ENCODE measurements around the gene SUMO2. TPM values are rescaled to one million over a fixed set of nuclear protein-coding genes. Genes with fewer than 3 reads are reported as not detected.

The SUMO2 gene
- total and polyA plus RNA-seq, 9 of the 15 experiments (the other 6 are each of a cell fraction or from before 2014, with no cell fraction given) = 157 to 733 (median 419) TPM

GRCh38 chr17:75182569-75183436 lies at the start of gene SUMO2 (continued):
- no peak for TF ChIP-seq IRF1 (CRISPR knock-in tag; IDR thresholded peaks at IDR 0.05; ENCODE audit: borderline replicate concordance)
- peak; percentile 17; the same call in 1 of the 2 replicates for TF ChIP-seq BCL6 (CRISPR knock-in tag; IDR thresholded peaks at IDR 0.05)
- no peak for TF ChIP-seq ZSCAN32 (CRISPR knock-in tag; IDR thresholded peaks at IDR 0.05)
- no peak for TF ChIP-seq SAFB2 (IDR thresholded peaks at IDR 0.05; ENCODE audit: borderline replicate concordance, low read depth, low read length, severe bottlenecking)
- TF ChIP-seq NCOR1 (IDR thresholded peaks at IDR 0.05) = no peak
- TF ChIP-seq SP2 (IDR thresholded peaks at IDR 0.05; ENCODE audit: extremely low read depth, low read depth, low read length, poor library complexity, severe bottlenecking) = no peak
- TF ChIP-seq ZNF668 (CRISPR knock-in tag; IDR thresholded peaks at IDR 0.05) = no peak
- TF ChIP-seq KDM1A (IDR thresholded peaks at IDR 0.05) = no peak
- TF ChIP-seq SREBF1 (IDR thresholded peaks at IDR 0.05; ENCODE audit: borderline replicate concordance, low read depth, low read length) = no peak
- TF ChIP-seq ZZZ3 (IDR thresholded peaks at IDR 0.05) = no peak
- TF ChIP-seq ZNF436 (CRISPR knock-in tag; IDR thresholded peaks at IDR 0.05) = 0 out of 2 replicates have a peak, but pooled peaks have one; percentile 31
- peak; percentile 38 for TF ChIP-seq FUS (optimal IDR thresholded peaks at IDR 0.05; ENCODE audit: low read depth, low read length)
- TF ChIP-seq CHCHD3 (CRISPR knock-in tag; IDR thresholded peaks at IDR 0.05) = no peak
- no peak for TF ChIP-seq CLOCK (CRISPR knock-in tag; IDR thresholded peaks at IDR 0.05; ENCODE audit: borderline replicate concordance)
- TF ChIP-seq PREB (CRISPR knock-in tag; IDR thresholded peaks at IDR 0.05) = no peak
- TF ChIP-seq ZNF140 (CRISPR knock-in tag; IDR thresholded peaks at IDR 0.05) = peak; percentile 45; the same call in 1 of the 2 replicates
- TF ChIP-seq ATF7 (IDR thresholded peaks at IDR 0.05) = peak; percentile 77
- no peak for TF ChIP-seq MED1 (CRISPR knock-in tag; IDR thresholded peaks at IDR 0.05; ENCODE audit: borderline replicate concordance)
- TF ChIP-seq ZNF282 (CRISPR knock-in tag; IDR thresholded peaks at IDR 0.05) = no peak
- TF ChIP-seq TEAD4 (IDR thresholded peaks at IDR 0.05; ENCODE audit: low read length) = no peak; the same call in 1 of the 2 replicates
- no peak for TF ChIP-seq TEAD4 (CRISPR knock-in tag; IDR thresholded peaks at IDR 0.05; ENCODE audit: borderline replicate concordance)
- peak; percentile 99 for TF ChIP-seq ZNF175 (CRISPR knock-in tag; IDR thresholded peaks at IDR 0.05; ENCODE audit: low read depth)
- TF ChIP-seq SMC3 (conservative IDR thresholded peaks at IDR 0.05; ENCODE audit: insufficient read depth, low read depth, low read length) = no peak; the same call in 1 of the 2 replicates
- no peak for TF ChIP-seq SRSF3 (IDR thresholded peaks at IDR 0.05; ENCODE audit: insufficient read depth, low read length)

Data from K562 (cell line).